ENCODE measurements around the gene BCO1.

BCO1 gene

DNA sequence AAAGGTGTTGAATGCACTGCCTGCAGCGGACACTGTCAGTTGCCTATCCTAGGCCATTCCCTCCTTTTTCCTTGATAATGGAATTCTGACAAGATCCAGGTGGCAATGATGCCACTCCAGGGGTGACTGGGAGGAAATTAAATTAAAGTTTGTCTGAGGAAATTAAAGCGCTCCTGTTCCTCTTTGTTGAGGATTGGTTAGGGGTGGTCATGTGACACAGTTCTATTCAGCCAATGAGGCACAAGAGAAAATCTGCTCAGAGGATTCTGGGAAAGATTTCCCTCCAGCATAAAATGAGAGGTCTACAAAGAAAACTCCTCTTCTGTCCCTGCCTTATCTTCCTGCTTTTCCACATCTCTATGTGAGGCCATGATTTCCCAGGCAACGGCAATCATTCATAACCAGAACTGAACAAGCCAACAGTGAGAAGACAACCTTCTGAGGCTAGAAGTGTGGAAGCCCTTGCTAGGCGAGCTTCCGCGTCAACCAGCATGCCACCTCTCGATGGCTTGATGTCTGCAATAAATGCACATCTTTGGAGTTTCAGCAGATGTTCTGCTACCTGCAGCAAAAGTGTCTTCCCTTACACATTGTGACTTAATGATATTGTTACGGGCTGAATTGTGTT lies 5.6 kb upstream of the BCO1 start:
- no peak for DNase-seq (ENCODE audit: extremely low read depth, low read depth)
- TF ChIP-seq, protein P1, sequence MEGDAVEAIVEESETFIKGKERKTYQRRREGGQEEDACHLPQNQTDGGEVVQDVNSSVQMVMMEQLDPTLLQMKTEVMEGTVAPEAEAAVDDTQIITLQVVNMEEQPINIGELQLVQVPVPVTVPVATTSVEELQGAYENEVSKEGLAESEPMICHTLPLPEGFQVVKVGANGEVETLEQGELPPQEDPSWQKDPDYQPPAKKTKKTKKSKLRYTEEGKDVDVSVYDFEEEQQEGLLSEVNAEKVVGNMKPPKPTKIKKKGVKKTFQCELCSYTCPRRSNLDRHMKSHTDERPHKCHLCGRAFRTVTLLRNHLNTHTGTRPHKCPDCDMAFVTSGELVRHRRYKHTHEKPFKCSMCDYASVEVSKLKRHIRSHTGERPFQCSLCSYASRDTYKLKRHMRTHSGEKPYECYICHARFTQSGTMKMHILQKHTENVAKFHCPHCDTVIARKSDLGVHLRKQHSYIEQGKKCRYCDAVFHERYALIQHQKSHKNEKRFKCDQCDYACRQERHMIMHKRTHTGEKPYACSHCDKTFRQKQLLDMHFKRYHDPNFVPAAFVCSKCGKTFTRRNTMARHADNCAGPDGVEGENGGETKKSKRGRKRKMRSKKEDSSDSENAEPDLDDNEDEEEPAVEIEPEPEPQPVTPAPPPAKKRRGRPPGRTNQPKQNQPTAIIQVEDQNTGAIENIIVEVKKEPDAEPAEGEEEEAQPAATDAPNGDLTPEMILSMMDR (IDR thresholded peaks at IDR 0.05; ENCODE audit: low read depth, low read length), result no peak

DNA sequence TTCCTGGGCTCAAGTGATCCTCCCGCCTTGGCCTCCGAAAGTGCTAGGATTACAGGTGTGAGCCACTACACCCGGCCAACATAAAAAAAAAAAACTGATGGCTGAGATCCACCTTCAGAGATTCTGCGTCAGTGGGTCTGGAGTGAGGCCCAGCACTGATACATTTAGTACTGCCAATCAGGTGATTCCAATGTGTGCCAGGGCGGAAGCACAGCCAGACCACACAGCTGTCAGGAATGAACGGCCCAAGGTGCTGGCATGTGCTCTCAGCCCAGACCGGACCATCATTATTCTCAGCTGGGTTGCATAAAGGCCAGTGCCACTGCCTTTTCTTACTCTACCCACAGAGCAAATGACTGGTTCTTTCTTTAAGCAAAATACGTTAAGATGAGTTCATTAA lies 1.2 kb upstream of the BCO1 start:
- no peak for DNase-seq (ENCODE audit: extremely low read depth, low read depth)
- TF ChIP-seq, protein P1 (IDR thresholded peaks at IDR 0.05; ENCODE audit: low read depth, low read length), result no peak

DNA sequence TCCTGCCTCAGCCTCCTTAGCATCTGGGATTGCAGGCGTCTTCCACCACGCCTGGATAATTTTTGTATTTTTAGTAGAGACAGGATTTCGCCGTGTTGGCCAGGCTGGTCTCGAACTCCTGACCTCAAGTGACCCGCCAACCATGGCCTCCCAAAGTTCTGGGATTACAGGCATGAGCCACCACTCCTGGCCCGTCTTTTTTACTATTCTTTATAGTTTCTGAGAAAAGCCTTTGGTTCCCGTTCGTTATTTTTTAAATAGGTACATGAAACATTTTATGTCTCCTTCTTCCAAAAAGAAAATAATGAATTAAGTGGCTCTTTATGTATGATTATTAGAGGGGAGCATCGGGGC lies 570 bp upstream of the BCO1 start:
- no peak for DNase-seq (ENCODE audit: extremely low read depth, low read depth)
- TF ChIP-seq, protein P1 (IDR thresholded peaks at IDR 0.05; ENCODE audit: low read depth, low read length), result no peak

DNA sequence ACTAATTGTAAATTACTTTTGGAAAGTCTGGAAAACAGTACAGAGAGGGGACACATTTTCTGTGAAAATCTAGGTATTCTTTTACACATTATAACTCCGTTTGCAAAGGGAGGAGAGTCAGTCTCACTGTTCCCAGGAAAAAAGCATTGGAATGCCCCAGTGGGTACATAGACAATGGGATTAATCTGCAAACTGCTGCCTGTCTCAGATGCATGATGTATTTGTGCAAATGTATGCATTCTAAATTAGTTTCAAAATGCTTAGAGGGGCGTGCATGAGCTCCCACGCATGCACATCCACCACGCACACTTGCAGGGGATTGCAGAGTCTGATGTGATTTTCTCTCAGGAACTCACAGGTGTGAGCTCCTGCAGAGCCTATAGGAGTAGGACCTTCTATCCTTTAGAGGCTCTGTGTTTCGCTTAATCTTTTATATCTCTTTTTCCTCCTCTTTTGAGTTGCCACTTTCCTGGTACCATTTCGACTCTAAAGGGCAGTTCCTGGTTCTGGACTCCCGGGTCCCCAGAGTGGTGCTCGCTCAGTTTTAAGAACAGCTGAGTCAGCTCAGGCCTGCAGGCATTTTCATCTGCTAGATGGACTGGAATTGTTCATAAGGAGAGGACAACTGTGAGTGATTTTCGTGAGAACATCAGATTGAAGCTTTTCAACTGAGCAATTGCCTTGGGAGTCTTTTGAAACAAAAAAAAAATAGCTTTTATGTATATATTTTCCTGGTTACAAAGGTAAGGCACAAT lies 1.1 kb downstream of the BCO1 start:
- TF ChIP-seq, protein P1 (IDR thresholded peaks at IDR 0.05; ENCODE audit: low read depth, low read length), result no peak
- no peak for DNase-seq (ENCODE audit: extremely low read depth, low read depth)

DNA sequence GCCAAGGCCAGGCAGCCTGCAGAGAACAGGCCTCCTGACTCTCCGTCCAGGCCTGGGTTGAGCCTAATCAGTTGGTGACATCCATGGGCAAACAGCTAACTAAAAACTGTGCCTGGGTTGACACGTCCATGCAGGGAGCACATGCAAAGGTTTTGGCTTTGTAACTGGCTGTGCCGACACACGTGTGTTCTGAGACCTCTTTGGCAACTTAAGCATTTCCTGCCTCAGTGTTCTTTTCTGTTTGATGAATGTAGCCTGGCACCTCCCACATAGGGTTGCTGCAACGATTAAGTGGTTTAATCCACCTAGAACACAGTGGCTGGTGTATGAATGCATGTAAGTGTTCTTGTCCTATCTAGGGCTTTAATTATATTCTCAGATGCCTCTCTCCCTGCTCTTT lies 3.2 kb downstream of the BCO1 start:
- DNase-seq (ENCODE audit: extremely low read depth, low read depth), result no peak
- TF ChIP-seq, protein P1 (IDR thresholded peaks at IDR 0.05; ENCODE audit: low read depth, low read length), result no peak

DNA sequence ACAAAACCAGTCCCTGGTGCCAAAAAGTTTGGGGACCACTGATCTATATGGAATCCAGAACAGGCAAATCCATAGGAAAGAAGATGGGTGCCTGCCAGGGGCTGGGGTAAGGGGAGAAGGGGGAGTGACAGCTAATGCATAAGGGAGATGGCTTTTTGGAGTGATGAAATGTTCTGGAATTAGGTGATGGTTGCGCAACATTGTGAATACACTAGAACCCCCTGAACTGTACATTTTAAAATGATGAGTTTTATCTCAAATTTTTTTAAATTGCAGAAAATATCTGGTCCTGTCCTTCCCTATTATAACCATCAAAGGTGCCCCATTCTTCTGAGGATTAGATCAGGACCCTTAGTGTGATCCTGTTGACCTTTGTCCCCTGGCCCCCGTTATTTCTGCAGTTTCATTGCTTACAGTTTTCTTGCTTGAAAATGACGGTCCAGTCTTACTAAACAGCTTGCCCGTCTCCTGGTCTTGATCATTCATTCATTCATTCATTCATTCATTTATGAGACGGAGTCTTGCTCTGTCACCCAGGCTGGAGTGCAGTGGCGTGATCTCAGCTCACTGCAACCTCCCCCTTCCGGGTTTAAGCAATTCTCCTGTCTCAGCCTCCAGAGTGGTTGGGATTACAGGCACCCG lies 4.6 kb downstream of the BCO1 start:
- TF ChIP-seq, protein P1 (IDR thresholded peaks at IDR 0.05; ENCODE audit: low read depth, low read length), result no peak
- no peak for DNase-seq (ENCODE audit: extremely low read depth, low read depth)

DNA sequence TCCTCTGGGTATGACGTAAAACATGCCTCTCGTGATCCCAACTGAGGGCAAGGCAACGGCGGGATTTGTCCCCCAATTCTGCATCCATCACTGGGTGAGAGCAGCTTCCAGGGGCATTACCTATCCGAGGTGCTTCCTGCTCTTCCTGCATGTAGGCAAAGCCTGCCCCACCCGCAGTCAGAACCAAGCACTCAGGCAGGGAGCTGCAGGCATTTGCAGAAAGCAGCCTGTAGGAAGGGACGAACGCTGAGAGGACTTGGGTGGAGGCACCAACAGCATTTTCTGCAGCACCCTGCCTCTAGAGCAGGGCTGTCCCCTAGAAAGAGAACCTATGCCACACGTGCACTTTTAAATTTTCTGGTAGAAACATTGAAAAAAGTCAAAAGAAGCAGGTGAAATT lies 5.5 kb downstream of the BCO1 start:
- no peak for DNase-seq (ENCODE audit: extremely low read depth, low read depth)
- TF ChIP-seq, protein P1 (IDR thresholded peaks at IDR 0.05; ENCODE audit: low read depth, low read length), result no peak
